Renal cortex interstitium (tissue), 11 donors: ENCODE data around the gene RPS10. TPM values are rescaled to one million over a fixed set of nuclear protein-coding genes. Genes with fewer than 3 reads are reported as not detected.
"Not testable (repeated sequence)": the region's sequence is repeated elsewhere in the genome, so short reads cannot be mapped to it uniquely, and the experiment has no call there.

Experiments
- DNase-seq, 11 donors: peaks; one replicate each; pipeline ENCODE4 v3.0.0-alpha.2; 2013; ENCODE audit warnings: low read depth in 9 of 11, low spot score in 4 of 11; ENCODE audit errors: extremely low read depth in 1 of 11
- polyA plus RNA-seq, 3 donors: library from polyadenylated mRNA; unstranded; fragments of 120-200 nt; gene quantifications; one replicate each; pipeline ENCODE4 v1.2.1, GENCODE V29; 2013; ENCODE audit not compliant: insufficient read length in 3 of 3

RPS10 gene
- polyA plus RNA-seq, 3 donors = 1,231 to 1,439 (median 1,257) TPM

DNA sequence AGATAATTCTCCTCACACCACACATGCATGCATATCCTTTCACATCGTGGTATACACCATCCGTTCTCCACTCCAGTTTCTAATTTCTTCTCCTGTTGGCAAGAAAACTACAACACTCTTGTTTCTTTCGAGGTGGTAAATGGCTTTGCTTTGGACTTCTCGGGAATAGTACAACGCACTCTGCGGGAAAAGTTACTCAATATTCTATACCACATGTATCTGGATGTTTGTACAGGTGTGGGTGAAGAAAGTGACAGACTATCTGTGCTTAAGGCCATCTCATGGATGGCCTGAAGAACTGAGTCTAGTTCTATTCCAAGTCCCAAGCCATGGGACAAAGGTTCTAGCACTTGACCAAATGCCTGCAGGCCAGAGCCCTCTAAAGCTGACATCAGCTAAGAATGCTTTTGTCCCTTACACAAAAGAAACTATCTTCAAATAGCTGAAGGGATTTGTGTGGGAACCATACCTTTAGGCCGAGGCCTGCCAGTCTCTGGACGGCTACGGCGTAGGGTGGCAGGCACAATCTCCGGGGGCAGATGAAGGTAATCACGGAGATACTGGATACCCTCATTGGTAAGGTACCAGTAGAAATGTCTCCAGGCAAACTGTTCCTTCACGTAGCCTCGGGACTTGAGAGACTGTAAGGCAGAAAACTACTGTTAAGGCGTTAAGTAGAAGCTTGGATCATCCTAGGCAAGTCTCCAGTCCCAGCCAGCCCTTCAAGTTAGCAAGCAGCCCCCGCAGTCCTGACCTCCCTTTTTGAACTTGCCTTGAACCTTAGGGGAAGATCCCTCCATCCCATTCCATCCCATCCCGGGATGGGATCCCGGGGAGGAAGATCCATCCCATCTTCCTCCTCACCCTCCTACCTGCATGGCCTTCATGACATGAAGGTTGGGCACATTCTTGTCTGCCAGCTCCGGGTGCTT is 1.4 kb downstream of the RPS10 start:
- DNase-seq = no peak

DNA sequence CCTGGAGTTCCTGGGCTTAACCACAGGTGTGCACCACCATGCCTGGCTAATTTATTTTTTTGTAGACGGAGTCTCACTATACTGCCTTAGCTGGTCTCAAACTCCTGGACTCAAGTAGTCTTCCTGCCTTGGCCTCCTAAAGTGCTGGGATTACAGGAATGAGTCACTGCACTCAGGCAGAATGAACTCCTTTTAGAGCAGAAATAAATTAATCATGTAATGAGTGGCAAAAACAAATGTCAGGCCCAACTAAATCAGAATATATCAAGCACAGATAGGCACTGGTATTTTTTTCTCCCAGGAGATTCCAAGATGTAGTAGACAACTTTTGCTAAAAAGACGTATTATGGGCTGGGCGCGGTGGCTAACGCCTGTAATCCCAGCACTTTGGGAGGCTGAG is 2.6 kb downstream of the RPS10 start:
- no peak for DNase-seq

DNA sequence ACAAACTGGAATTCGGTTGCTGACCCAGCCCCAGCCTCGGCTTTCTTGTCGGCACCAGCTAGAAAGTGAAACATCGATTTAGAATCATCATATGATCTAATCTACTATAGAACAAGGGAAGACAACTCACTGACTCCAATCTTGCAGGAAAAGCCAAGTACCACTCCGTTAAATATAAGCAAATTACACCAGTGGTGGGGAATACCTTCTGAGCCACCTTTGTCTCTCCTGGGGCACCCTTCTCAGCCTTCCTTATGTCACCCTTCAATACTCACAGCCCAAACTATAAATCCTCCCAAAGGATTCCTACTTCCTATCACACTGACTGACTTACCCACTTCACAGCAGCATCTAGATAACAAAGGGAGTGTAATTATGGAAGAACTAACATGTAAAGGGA is 7.5 kb downstream of the RPS10 start:
- DNase-seq = no peak

DNA sequence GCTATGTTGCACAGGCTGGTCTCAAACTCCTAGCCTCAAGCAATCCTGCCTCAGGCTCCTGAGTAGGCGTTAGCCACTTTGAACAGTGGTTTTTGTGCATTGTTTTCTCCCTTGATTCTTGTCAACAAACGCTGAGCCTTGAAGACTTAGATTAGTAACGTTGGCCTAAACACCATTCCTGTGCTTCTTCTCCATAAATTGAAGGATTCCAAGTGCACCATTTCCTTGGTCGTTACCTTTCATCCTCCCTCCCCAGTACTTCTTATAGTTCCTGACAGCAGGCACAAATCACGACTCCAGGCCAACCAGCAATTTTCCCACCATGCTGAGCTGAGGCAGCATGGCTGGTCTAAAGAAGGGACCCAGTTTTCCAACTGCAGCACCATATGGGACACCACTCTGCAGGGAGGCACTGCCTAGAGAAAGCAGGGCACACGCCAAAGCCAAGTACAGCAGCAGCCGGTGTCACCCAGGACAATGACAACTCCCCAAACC is 8.9 kb downstream of the RPS10 start:
- no peak for DNase-seq

DNA sequence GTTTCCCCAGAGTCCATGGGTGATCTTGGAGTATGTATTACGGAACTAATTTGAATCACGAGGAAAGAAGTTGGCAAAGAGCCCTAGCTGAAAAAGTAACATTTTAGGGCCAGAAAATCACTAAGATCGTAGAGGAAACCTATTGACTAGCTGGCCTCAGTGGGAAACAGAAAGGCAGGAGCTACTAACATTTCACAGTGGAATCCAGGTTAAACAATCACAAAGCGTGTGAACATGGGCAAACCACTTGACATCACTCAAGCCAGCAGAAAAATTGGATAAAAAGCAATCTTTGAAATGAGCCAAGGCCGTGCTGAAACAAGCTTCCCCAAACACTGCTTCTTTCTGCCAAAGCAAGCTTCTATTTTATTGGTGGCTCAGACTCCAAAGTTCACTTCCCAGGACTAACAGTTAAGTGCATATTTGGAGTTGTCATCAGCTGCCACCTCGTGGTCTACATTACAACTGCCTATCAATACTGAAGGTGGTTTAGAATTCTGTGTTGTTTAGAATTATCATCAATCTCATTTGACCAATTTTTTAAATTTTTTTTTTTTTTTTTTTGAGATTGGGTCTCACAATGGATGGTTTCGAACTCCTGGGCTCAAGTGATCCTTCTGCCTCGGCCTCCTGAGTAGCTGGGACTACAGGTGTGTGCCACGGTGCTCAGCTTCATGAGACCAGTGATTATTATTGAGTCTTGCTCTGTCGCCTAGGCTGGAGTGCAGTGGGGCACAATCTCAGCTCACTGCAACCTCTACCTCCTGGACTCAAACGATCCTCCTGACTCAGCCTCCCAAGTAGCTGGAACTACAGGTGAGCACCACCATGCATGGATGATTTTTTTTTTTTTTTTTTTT is 10.6 kb downstream of the RPS10 start:
- peak in 4 of 11 donors; percentile 14 to 35 (median 20) for DNase-seq

DNA sequence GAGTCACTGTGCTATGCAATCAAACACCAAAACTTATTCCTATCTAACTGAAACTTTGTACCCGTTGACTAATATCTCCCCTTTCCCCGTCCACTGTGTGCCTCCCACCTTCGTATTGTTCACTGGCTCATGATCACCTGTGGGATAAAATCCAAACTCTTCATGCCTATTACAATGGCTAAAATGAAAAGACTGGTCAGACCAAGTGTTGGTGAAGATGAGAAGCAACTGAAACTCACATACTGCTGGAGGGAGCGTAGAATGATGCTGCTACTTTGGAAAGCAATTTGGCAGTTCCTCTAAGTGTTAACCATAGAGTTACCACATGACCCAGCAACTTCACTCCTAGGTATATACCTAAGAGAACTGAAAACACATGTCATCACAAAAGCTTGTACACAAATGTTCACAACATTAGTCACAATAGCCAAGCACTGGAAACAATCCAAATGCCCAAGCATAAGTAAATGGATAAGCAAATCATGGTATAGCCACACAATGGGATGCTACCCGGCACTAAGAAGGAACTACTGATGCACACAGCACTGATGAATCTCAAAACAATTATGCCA is 13.1 kb downstream of the RPS10 start:
- no peak for DNase-seq

DNA sequence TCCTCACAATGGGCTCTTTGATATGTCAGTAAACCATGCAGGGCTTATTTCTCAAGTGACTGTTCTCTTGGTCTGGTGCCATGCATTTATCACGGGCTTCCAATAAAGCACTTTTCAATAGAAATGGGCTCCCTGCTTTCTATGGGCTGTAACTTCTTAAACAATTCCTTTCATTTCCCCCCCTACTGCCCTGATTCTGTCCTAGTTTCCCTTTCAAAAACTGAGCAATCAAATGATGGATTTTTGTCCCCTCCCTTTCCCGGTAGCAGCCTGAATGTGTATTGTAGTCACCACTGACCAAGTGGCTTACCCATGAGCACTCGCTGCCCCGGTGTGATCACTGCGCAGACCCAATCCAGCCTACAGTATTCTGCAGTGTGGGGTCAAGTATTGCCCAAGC is 13.9 kb downstream of the RPS10 start:
- DNase-seq = no peak

DNA sequence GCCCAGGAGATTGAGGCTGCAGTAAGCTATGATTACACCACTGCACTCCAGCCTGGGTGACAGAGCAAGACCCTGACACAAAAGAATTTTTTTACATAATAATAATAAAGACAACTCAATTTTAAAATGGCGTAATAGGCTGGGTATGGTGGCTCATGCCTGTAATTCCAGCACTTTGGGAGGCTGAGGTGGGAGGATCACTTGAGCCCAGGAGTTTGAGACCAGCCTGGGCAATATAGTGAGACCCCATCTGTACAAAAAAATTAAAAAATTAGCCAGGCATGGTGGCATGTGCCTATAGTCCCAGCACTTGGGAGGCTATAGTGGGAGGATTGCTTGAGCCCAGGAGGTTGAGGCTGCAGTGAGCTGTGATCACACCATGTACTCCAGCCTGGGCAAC is 18.0 kb downstream of the RPS10 start:
- DNase-seq = not testable (repeated sequence)

DNA sequence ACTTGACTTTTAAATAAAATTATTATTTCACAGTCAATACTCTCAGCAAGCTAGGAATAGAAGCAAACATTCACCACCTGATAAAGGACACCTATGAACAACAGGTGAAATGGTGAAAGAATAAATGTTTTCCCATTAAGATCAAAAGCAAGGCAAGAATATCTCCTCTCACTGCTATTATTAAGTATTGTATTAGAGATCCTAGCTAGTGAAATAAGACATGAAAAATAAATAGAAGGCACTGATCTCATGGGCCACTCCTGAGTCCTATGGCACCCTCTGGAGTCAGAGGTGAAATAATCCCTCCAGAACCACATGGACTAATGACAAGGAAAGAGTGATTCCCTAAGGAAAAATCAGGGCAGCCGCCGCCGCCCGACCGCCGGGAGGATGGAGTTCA is 29.4 kb downstream of the RPS10 start:
- no peak for DNase-seq

DNA sequence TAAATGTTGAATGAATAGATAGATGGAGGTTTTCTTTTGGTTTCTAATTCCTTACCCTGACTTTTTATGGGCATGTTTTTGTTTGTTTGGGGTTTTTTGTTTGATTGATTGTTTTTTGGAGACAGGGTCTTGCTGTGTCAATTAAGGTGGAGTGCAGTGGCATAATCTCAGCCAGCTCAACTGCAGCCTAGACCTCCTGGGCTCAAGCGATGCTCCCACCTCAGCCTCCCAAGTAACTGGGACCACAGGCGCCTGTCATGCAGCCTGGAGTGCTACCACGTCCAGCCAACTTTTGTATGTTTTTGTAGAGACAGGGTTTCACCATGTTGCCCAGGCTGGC is 31.9 kb downstream of the RPS10 start:
- no peak for DNase-seq

DNA sequence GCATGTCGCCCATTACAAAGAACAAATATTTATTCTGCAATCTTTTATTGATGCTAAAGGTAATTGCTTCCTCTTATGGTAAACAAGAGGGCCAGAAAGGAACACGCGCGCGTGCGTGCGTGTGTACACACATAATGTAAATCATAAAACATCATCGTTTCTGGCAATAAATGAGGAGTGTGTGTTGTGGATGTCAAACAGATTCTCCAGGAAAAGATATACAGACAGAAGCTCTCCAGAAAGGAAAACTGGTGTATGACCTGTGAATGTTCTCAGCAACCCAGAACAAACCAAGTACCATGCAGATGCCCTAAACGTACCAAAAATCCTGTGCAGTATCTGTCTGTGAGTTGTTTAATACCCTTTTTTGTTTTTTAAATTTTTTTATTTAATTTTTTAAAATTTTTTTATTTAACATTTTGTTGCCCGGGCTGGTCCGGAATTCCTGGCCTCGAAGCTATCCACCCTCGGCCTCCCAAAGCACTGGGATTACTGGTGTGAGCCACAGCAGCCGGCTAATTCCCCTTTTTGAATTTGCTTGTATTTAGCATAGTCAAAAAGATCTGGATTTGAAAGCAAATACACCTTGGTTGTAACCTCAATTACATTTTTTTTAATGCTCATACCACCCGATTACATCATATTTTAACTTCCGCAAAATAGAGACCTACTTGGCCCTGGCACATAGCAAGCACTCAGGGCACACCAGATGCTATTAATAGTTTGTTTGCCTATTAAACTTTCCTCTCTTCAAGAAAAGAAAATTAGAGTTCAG is 32.5 kb downstream of the RPS10 start:
- DNase-seq = no peak

DNA sequence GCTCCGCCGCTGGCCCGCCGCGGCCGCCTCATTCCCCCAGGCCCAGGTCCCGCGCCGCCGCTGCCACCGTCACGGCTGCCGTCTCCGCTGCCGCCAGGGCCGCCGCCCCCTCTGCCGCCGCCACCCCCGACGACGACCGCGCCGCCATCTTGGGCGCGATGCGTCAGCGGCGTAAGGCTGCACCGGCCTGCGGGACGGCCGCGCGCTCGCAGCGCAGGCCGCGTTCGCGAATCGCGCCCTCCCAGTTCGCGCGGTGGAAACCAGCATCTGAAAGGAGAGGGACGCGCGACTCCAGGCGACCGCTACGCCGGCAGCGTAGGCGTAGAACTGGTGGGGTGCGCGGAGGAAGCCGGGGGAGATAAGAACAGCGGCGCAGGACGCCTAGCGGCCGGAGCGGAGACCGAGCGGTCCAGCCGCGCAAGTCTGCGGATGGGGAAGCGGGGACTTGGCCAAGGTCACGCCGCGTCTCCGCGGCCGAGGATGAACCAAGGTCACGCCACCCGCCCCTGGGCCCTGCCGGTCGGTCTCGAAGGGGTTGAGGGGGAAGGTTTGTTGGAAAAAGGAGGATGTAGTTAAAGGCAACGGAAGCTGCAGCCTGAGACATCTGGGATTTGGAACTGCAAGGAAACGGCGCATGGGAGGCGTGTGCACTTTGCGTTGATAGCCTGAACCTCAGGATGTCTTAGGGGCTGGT is 33.2 kb downstream of the RPS10 start, which contains the start of gene NUDT3:
NUDT3 (minus strand) TSS at position 173 of the 694 bp plus-strand sequence. CDS start 307 bp downstream, outside the sequence.
- peak; percentile 94 to 98 (median 96) for DNase-seq

DNA sequence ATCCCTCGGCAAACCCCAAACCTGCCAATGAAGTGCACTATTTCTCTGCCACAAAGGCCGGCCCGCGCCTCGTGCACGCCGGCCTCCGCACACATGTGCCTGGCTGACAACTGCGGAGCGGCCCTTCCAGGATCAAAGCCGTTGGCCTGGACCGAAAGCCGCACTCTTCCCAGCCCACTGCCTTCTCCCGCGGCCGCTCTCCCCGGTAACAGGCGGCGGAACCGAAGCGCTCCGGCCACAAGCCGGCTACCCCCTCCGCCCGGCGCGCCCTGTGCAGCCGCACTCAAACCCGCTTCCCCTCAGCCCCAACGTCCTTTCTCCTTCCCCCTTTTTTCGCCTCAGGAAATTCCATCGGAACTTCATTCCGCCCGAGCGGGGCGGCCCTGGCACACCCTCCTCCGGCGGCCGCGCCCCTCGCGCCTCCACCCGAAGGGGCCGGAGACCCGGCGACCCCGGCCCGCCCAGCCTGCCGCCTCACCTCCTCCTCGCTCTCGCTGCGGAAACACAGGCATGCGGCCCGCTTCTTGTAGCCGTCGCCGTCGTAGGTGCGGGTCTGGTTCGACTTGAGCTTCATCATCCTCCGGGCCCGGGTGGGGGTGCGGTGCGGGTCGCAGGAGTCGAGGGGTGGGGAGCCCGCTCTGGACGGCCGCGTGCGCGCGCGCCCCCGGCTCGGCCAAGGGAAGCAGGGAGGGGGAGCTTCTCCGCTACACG is 33.9 kb downstream of the RPS10 start:
- peak in 5 of 11 donors; percentile 27 to 50 (median 38) for DNase-seq

DNA sequence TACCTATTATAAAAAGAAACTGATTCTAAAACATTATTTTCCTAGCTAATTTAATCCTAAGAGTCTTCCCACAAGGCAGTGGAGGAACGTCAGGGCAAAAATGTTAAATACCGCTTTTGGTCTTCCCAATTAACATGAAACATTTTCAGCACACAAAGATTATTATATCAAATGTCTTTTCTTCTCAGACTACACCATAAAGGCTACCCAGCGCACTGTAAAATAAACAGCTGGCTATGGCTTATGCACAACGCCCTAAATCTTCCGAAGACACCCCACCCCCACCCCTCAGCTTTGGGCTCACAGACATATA is 34.4 kb downstream of the RPS10 start:
- DNase-seq = peak in 1 of 11 donors; percentile 35

DNA sequence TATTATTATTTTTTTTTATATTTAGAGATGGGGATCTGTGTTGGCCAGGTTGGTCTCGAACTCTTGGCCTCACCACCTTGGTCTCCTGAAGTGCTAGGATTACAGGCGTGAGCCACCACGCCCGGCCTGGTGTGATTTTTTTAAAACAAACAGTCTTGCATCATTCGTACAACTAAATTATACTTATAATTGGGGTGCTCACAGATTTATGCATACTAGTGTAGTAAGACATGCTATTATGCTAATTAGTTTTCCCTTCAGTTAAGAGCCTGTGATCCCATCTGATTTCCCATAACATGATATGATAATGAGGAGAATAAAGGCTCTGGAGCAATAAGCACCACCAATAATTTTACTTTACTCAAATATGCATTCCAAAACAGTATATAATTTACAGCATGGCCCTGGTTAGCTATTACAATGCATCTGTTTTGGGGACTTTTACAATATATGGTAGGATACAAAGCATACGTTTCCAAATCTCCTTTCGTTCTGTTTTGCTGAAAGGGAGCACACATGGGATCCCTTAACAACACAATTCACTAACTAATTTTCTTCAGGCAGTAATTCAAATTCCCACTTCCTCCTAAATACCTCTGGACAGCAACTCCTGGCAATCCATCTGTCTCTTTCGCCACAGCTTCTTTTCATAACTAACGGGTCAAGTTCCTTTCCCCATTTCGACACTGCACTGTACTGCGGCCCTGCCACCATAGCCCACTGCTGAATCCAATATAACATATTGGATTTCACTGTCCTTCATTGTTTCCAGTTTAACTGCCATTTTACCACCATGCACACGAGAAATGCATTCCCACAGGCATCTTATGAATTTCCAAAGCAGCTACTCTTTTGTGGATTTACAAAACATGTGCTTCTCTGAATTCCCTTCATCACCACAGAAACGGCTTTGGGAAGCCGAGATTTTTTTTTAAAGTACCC is 35.1 kb downstream of the RPS10 start:
- peak in 3 of 11 donors; percentile 24 to 33 (median 27) for DNase-seq

DNA sequence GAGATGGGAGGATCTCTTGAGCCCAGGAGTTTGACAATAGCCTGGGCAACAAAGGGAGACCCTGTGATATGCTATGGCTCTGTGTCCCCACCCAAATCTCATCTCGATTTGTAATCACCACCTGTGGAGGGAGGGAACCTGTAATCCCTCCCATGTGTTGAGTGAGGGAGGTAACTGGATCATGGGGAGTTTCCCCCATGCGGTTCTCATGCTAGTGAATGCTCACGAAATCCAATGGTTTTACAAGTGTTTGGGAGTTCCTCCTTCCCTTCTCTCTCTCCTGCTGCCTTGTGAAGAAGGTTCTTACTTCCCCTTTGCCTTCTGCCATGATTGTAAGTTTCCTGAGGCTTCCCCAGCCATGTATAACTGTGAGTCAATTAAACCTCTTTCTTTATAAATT is 36.8 kb downstream of the RPS10 start:
- no peak for DNase-seq

DNA sequence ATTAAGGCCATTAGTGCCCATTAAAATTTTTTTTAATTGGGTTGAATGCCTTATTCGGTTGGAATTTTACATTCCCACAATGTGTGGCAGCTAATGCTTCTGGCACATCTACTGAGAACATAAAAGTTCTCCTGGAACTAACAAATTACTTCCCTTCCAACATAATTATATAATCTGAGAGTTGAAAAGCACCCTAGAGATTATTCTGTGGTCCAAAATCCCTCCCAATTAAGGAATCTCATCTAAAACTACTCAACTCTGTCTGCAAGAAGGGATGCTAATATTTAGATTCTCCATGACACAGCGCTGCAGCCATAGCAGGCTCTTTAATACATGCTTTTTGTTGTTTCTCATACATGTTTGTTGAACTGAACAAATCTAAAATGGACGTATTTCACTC is 37.4 kb downstream of the RPS10 start:
- no peak for DNase-seq
